Measurements from ENCODE around the gene RBM28. TPM values are rescaled to one million over a fixed set of nuclear protein-coding genes. Genes with fewer than 3 reads are reported as not detected.

The RBM28 gene
- total and polyA plus RNA-seq, 2 donors from 2014 or later = 11.5 to 35.2 TPM

DNA sequence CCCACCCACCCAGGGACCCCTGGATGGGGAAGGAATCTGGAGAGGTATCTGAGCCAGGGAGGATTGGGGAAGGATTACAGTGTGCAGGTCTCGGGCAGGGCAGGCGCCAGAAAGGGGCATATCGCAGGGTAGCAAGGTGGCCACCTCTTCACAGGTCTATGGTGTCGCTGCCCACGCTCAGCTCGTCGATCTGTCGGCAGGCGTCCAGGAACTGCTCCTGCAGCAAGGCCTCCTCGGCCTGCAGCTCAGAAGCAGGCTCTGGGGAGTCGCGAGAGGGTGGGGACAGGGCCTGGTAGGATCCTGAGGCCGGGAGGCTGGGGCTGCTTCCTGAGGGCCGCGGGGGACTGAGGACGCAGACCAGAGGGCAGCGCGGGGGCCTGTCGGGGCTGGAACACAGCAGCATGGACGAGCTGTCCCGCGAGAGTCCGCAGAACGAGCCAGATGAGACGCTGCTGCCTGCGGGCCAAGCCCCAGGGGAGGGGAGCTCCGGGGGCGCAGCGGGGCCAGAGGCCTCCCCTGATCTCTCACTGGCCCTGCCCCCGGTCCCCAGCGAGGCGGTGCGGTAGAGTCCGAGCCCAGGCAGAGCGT is 7.1 kb upstream of the RBM28 start:
- Histone ChIP-seq H3K9ac (ENCODE audit: low read length in 3 of 3) (no peak overlapping the region), H3K36me3 (ENCODE audit: control insufficient read depth in 2 of 3, insufficient read depth in 3 of 3, low read length in 3 of 3) (no peaks in the 10 kb centered on the region), H3K4me1 (ENCODE audit: control insufficient read depth in 2 of 3, insufficient read depth in 2 of 3, low read depth in 1 of 3, low read length in 3 of 3) (peaks cover 0 to 8% (median 0%) of the 10 kb centered on the region in 3 donors), H3K4me3 (ENCODE audit: low read length in 3 of 3) (no peak overlapping the region), H3K9me3 (ENCODE audit: control insufficient read depth in 2 of 3, insufficient read depth in 1 of 3, low read length in 3 of 3) (no peaks in the 10 kb centered on the region), H3K27ac (ENCODE audit: low read depth in 2 of 2, low read length in 2 of 2) (no peak overlapping the region), H3K27me3 (ENCODE audit: control insufficient read depth, insufficient read depth, low read length) (peaks cover 11% of the 10 kb centered on the region)
- intact Hi-C loops (cut with DNase I) = no loop called here
- TF ChIP-seq, protein P1, sequence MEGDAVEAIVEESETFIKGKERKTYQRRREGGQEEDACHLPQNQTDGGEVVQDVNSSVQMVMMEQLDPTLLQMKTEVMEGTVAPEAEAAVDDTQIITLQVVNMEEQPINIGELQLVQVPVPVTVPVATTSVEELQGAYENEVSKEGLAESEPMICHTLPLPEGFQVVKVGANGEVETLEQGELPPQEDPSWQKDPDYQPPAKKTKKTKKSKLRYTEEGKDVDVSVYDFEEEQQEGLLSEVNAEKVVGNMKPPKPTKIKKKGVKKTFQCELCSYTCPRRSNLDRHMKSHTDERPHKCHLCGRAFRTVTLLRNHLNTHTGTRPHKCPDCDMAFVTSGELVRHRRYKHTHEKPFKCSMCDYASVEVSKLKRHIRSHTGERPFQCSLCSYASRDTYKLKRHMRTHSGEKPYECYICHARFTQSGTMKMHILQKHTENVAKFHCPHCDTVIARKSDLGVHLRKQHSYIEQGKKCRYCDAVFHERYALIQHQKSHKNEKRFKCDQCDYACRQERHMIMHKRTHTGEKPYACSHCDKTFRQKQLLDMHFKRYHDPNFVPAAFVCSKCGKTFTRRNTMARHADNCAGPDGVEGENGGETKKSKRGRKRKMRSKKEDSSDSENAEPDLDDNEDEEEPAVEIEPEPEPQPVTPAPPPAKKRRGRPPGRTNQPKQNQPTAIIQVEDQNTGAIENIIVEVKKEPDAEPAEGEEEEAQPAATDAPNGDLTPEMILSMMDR (IDR thresholded peaks at IDR 0.05; ENCODE audit: borderline replicate concordance, extremely low read depth, insufficient read depth) = no peak
- no peak for FAIRE-seq
- DNase-seq = no peak

DNA sequence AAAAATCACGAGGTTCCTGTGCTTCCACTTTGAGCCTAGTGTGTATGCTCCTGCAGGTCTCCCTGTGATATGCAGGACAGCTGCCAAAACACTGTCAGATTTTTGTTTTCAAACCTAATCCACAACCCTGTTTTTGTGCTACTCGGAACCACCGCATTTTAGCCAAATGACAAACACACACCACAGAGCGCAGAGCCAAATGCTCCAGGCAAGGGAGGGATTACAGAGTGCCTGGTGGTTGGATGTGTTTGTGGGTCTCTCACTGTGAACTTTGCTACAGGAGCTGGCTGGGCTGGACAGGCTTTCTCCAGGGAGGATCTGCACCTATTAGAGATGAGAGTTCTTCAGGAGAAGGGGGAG is 5.7 kb upstream of the RBM28 start:
- Histone ChIP-seq H3K9ac (ENCODE audit: low read length in 3 of 3) (no peak overlapping the region), H3K4me1 (ENCODE audit: control insufficient read depth in 2 of 3, insufficient read depth in 2 of 3, low read depth in 1 of 3, low read length in 3 of 3) (peaks cover 0 to 8% (median 0%) of the 10 kb centered on the region in 3 donors), H3K4me3 (ENCODE audit: low read length in 3 of 3) (no peak overlapping the region), H3K36me3 (ENCODE audit: control insufficient read depth in 2 of 3, insufficient read depth in 3 of 3, low read length in 3 of 3) (no peaks in the 10 kb centered on the region), H3K9me3 (ENCODE audit: control insufficient read depth in 2 of 3, insufficient read depth in 1 of 3, low read length in 3 of 3) (no peaks in the 10 kb centered on the region), H3K27me3 (ENCODE audit: control insufficient read depth, insufficient read depth, low read length) (peaks cover 11% of the 10 kb centered on the region), H3K27ac (ENCODE audit: low read depth in 2 of 2, low read length in 2 of 2) (no peak overlapping the region)
- FAIRE-seq (no peak), DNase-seq (no peak)
- intact Hi-C loops (cut with DNase I) = no loop called here
- TF ChIP-seq, protein P1 (IDR thresholded peaks at IDR 0.05; ENCODE audit: borderline replicate concordance, extremely low read depth, insufficient read depth) = no peak

DNA sequence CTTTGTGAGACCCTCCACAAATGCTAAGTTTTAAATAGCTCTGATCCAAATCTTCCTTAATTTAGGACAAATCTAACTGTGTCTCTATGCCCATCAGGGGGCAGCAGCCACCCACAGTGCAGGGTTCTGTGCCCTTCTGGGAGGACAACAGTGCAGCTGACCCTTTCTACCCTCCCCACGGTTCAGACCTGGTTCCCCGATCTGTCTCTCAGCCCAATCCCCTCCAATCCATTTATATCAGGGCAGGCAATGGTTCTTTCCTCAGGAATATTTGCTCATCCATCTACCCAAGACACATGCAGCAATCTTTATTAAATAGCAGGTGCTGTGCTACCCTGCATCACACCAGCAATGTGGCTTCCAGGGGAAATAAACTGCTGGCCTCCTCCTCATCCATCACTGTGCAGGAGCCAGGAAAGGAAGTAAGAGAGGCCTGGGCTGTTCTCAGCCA is 4.0 kb upstream of the RBM28 start:
- intact Hi-C loops (cut with DNase I) = no loop called here
- FAIRE-seq = no peak
- H3K27ac ChIP-seq (ENCODE audit: low read depth in 2 of 2, low read length in 2 of 2) = no peak overlapping the region
- TF ChIP-seq, protein P1 (IDR thresholded peaks at IDR 0.05; ENCODE audit: borderline replicate concordance, extremely low read depth, insufficient read depth) = peak; percentile 45
- no peak overlapping the region for H3K9ac ChIP-seq (ENCODE audit: low read length in 3 of 3)
- H3K9me3 ChIP-seq (ENCODE audit: control insufficient read depth in 2 of 3, insufficient read depth in 1 of 3, low read length in 3 of 3) = no peaks in the 10 kb centered on the region
- peak in 3 of 5 donors; percentile 55 to 75 (median 59) for DNase-seq
- no peak overlapping the region for H3K4me3 ChIP-seq (ENCODE audit: low read length in 3 of 3)
- peaks cover 3% of the 10 kb centered on the region for H3K27me3 ChIP-seq (ENCODE audit: control insufficient read depth, insufficient read depth, low read length)
- no peaks in the 10 kb centered on the region for H3K36me3 ChIP-seq (ENCODE audit: control insufficient read depth in 2 of 3, insufficient read depth in 3 of 3, low read length in 3 of 3)
- peaks cover 0 to 10% (median 0%) of the 10 kb centered on the region in 3 donors for H3K4me1 ChIP-seq (ENCODE audit: control insufficient read depth in 2 of 3, insufficient read depth in 2 of 3, low read depth in 1 of 3, low read length in 3 of 3)

DNA sequence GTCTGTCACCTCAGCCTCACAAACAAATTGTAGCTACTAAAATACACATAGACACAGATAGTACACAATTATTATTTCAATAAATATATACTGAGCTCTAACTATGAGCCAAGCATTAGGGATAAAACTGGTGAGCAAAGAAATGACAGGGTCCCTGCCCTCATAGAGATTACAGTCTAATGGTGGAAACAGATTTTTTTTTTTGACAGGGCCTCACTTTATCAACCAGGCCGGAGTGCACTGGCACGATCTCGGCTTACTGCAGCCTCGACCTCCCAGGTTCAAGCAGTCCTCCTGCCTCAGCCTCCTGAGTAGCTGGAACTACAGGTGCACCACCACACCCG is 695 bp upstream of the RBM28 start:
- intact Hi-C loops (cut with DNase I) = no loop called here
- Histone ChIP-seq H3K9me3 (ENCODE audit: control insufficient read depth in 2 of 3, insufficient read depth in 1 of 3, low read length in 3 of 3) (no peaks in the 10 kb centered on the region), H3K36me3 (ENCODE audit: control insufficient read depth in 2 of 3, insufficient read depth in 3 of 3, low read length in 3 of 3) (peaks cover 0 to 2% (median 0%) of the 10 kb centered on the region in 3 donors), H3K27me3 (ENCODE audit: control insufficient read depth, insufficient read depth, low read length) (no peaks in the 10 kb centered on the region), H3K4me3 (ENCODE audit: low read length in 3 of 3) (peak overlapping the region in 1 of 3 donors; percentile 95), H3K4me1 (ENCODE audit: control insufficient read depth in 2 of 3, insufficient read depth in 2 of 3, low read depth in 1 of 3, low read length in 3 of 3) (peaks cover 0 to 13% (median 0%) of the 10 kb centered on the region in 3 donors), H3K27ac (ENCODE audit: low read depth in 2 of 2, low read length in 2 of 2) (no peak overlapping the region), H3K9ac (ENCODE audit: low read length in 3 of 3) (no peak overlapping the region)
- no peak for FAIRE-seq
- DNase-seq = no peak
- TF ChIP-seq, protein P1 (IDR thresholded peaks at IDR 0.05; ENCODE audit: borderline replicate concordance, extremely low read depth, insufficient read depth) = no peak

Measured in kidney (tissue), 14 donors.